ENCODE data around the gene EPGN.
A peak's percentile ranks its signal among the peaks of the same experiment; 100 is the strongest.
"Not testable (repeated sequence)": the region's sequence is repeated elsewhere in the genome, so short reads cannot be mapped to it uniquely, and the experiment has no call there.

The EPGN gene

DNA sequence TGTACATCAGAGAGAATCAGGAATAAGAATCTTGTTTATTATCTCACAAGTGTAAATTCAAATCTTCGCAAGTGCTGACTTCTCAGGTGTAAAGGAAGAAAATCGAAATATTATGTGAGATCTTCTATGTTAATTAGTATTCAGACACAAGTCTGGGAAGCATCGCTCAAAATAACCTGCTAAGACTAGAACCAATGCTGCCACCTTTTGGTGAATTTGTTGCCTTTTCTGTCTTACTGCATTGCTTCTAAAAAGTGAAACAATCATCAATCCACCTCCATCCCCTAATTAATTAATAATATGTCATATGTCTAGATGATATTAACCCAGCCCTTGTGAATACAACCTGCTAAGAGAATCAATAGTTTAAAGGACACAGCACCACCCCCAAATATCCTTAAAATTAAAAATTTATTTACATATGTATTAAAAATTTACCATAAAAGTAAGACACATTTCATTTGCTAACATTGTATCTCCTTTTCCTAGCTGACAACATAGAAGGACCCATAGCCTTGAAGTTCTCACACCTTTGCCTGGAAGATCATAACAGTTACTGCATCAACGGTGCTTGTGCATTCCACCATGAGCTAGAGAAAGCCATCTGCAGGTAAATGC is 3.5 kb downstream of the EPGN start:
- DNase-seq = no peak

DNA sequence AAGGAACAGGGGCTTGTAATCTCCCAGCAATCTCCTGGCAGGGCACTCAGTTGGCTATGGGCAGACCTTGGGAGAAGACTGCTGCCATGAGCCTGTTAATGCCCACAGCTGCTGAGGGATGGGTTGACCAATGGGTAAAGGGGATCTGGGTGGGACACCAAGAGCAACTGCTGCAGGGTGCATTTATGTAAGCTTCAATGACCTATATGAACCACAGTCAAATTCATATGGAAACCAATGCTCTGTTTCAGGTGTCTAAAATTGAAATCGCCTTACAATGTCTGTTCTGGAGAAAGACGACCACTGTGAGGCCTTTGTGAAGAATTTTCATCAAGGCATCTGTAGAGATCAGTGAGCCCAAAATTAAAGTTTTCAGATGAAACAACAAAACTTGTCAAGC is 6.1 kb downstream of the EPGN start:
- DNase-seq = no peak

GRCh38 chr4:74314944-74315343 is 6.7 kb downstream of the EPGN start:
- DNase-seq = no peak

DNA sequence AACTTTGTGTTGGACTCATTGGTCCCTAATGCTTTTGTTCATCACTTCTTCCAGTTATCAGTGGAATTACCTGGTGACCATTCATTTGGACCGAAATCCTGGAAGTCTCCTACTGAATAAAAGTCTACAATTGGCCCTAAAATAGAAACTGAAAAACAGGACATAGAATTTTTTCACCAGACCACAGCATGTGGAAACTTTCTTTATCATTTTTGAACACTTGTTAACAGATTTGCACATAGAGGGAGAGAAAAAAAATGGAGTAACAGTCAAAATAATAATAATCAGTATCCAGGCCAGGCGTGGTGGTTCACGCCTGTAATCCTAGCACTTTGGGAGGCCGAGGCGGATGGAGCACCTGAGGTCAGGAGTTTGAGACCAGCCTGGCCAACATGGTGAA is 7.1 kb downstream of the EPGN start:
- DNase-seq = no peak

DNA sequence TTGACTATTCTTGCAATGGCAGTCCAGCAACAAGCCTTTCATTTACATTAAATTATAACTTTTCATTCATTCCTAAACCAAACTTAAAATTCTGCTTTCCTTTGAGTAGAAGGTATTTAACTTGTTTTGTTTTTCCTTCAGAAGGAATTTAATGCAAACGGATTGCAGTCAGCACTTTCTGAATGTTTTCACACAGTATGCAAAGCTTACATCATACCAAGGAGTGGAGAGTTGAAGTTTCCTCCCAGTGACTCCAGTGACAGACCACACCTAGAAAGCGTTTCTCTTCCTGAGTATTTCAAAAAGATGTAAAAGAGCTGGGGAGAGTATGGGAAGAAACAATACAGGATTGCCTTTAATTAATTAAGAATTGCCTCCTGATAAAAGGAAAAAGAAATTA is 8.1 kb downstream of the EPGN start:
- DNase-seq = no peak

DNA sequence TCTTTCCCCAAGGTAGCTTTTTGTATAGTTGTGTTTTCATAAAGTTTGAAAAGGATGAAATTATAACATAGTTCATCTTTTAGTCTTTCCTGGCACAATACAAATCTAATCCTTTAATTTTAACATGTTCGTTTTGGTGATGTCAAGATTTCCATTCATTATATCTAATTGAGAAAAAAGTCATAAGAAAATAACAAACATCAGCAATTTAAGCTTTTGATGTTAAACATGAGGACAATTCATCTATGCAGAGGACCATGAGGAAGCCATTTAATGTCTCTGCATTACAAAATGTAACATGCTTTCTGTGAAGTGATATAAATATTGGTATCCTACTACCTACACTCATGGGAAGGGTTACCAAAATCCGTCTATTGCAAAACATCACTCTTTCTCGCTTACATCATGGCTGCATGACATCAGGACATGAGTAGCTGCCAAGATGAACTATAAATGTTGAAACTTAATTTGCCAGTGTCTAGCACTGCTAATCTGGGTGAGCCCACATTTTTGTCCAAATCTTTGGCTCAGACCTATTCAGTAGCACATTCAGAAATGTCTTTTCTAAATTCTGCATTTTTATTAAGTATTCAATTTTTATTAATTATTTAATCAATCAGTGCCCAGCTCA is 9.5 kb downstream of the EPGN start:
- DNase-seq = no peak

DNA sequence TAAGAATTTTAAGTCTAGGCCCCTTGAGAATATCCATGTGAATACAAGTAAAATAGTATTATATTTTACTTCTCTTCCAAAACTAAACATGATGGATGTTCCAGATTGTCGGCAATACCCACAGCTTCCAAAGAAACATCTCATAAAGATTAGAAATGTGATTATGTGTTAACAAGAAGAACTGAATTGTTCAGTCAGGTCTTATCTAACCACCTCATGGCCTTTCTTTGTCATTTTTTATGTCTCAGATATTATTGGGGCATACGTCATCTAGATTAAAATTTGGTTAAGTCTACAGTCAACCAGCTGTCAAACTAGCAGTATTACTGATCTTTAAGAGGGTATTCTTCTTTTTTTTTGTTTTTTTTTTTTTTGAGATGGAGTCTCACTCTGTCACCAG is 10.0 kb downstream of the EPGN start:
- DNase-seq = no peak

DNA sequence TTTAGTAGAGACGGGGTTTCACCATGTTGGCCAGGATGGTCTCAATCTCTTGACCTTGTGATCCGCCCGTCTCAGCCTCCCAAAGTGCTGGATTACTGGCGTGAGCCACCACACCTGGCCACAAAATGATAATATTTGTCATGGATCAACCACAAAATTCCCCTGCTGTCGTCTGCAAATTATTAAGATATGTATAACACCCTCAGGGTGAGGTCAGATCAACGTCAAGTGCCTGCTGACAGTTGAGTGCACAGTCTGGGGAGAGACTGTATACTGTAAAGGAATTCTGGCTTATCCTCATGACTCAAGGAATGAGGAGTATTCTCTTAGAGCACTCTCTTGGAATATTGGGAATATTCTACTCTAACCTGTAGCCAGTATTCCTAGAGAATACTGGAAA is 11.2 kb downstream of the EPGN start:
- no peak for DNase-seq

DNA sequence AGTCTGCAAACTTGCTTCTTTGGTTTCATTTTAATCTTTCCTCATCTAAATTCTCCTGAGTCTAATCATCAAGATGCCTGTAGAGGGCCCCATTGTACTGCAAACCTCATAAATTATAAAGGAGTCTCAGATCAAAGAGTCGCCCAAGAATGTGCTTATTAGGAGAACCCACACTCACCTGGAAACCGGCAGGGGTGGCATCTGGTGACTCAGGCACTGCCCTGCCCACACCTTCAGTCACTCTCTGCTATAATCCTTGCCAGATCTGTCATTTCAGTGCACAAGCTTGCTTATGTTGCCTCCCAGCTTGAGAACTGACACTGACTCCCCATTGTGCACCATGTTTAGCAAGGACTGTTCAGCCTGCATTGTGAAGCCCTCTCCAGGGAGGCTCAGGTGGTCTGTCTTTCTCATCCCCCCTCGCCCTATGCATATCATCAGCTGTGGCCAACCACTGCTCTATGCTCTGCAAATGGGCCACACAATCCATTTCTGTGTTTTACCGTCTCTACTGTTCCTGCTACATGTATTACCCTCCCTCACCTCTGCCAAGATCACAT is 12.4 kb downstream of the EPGN start:
- DNase-seq = peak; percentile 28

DNA sequence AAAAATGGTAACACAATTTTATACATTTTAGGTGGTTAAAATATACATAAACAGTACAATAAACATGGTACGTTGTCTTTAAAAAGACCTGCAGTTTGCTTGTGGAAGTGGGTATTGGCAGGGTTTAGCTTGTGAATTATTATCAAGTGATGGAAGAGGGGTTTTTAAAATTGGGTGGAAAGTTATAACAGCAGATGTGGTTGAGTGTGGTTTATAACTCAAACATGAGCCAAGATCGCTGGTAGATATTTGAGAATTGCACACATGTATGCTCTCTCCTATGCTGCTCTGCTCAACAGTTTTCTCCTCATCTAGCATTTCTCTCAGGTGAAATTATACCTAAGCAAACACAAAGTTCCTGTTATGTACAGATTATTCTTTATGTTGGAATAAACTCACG is 14.0 kb downstream of the EPGN start:
- DNase-seq = no peak

GRCh38 chr4:74323663-74324062 is 15.4 kb downstream of the EPGN start:
- DNase-seq = no peak

- DNase-seq = no peak
Observed at GRCh38 chr4:74324262-74324661, 16.0 kb downstream of the EPGN start.

DNA sequence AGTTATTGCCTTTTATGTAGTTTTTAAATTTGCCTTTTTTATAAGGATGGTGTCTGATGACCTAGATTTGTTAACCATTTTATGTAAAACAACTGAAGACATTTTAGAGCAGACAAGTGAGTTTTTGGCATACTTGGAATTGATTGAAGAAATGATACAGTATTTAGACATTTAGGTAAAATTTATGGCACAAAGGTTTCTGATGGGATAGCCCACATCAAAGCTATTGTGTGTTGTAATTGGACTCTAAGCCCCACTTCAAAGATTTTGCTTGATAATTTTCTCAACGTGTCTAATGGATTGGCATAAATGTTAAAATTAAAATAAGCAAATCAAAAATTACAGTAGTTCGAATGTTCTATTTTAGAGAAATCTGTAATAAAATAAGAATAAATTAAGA is 17.6 kb downstream of the EPGN start:
- DNase-seq = no peak

DNA sequence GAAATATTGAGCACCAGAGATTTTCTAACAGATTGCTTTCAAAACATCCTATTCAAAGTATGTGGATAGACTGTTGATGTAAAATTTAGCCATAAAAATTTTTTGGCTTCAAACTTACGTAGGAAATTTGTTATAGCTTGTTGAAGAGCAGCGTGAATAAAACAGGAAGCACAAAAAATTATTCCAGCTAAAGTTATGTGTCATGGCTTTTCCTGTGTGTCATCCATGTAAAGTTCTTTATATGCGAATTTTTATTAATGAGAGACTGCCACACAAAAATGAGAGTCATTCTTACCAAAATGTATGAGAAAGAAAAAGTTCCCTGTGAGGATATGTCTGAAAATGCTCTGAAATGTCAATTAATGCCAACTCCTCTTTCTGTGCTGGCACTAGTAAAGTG is 19.5 kb downstream of the EPGN start:
- DNase-seq = no peak

DNA sequence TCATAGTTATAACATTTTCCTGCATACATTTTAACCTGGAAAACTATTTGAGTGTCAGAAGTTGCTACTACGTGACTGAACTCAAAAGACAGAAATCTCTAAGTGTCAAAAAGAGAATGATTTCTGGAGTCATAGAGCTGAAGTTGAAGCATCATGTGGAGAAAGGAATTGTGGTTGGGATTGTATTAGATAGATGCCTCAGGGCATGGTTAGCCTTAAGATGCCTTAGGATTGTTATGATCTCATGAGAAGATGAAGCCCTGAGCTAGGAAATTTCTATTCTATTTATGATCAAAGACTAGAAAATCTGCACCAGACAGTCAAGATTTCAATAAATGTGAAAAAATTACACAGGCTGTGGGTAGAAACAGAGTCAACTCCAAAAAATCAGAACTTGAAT is 20.2 kb downstream of the EPGN start:
- no peak for DNase-seq

DNA sequence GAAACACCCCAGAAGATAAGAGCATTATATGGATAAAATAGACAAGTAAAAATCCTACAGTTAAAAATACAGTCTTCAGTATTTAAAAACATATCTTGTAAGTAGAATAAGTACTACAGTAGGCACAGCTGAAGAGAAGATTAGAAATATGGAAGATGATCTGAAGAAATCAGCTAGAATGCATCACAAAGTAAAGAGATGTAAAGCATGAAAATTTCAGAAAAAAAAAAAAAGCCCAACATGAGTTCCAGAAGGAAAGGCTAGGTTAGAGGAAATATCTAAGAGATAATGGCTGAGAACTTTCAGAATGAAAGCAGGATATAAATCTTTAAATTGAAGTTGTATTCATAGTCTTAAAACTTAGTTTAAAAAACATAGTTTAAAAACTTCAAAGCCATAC is 21.0 kb downstream of the EPGN start:
- no peak for DNase-seq

DNA sequence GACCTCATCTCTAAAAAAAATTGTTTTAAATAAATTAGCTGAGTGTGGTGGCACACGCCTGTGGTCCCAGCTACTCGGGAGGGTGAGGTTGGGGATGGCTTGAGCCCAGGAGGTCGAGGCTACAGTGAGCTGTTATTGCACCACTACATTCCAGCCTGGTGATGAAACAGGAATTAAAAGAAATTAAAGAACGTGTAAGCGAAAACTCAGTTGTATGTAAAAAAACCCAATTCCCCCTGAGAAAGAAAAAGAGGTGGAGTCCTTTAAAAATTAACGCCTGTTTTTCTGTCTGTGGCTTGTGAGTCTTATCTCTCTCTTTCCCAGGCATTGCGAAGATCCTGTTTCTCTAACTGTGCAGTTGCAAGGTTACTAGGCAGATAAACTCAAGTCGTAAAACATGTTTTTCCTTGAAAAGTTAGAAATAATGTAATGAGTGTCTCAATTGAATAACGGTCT is 22.1 kb downstream of the EPGN start:
- DNase-seq = no peak

DNA sequence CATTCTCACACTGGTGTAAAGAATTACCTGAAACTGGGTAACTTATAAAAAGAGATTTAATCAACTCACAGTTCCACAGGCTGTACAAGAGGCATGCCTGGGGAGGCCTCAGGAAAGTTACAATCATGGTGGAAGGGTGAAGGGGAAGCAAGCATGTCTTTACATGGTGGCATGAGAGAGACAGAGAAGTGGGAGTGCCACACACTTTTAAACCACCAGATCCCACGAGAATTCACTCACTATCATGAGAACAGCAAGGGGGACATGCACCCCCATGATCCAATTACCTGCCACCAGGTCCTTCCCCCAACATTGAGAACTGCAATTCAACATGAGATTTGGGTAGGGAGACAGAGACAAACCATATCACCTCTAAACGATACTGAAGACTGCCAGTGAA is 23.0 kb downstream of the EPGN start:
- no peak for DNase-seq

DNA sequence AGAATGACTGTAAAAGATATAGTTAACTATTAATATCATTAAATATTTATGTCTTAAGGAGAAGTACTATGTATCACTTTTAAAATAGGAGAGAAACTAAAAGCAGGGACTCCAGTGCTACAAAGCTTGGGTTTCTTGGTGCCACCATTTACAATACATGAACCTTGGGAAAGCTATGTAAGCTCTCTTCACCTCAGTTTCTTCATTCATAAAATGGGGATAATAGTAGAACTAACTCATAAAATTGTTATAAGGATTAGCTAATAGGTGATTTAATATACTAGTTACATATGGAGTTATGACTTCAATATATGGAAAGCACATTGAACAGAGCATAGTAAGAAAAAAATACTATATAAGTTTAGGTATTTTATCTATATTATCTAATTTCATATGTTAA is 23.7 kb downstream of the EPGN start:
- no peak for DNase-seq

- DNase-seq = no peak
Observed at GRCh38 chr4:74334636-74335035, 26.4 kb downstream of the EPGN start.

DNA sequence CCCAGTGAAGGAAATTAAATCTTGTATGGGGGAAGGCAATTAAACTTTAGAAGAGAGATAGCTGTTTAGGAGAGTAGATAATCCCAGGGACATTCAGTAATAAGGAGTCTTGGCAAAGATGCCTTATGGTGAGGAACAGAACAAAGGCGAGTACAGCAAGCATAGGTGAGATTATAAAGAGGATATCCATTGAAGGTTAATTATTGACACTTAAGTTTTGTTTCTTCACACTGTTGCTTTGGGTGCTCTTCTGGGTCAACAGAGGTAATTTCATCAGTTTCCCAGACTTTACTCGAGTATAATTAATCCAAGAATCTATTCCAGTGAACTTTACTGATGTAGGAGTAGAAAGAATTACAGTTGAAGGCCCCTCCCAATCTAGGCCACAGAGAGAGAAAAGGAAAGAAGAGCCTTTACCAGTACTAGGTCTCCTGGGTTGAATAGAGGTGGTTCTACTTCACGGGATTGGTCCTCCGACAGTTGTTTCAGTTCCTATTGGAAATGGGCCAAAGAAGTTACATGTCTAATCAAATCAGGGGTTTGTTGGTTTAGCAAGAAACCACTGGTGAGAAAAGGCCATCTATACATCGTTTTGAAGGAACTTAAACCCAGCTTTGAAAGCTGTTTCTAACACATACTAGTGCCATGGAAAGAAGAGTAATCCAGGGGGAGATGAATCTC is 27.2 kb downstream of the EPGN start:
- DNase-seq = no peak

DNA sequence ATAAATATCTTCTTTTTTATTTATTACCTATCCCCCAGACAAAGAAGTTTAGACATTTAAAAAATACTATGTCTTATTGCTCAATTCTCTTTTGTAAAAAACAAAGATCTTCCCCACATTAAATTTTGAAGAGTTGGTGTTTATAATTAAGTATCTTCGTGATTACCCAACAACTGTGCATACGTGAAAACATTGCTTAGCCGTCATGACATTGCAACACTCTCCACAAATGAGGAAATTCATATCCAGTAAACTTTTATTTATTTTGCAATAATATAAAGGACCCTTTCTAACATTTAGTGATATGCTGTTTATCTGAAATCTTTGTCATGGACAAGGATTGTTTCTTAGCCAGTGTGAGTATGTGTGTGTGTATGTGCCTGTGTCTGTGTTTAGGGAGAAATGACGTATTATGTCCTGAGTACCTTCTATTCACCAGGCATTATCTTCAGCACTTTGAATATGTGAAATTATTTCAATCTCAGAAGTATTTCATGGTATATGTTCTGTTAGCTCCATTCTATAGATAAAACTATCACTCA is 30.6 kb downstream of the EPGN start:
- no peak for DNase-seq

DNA sequence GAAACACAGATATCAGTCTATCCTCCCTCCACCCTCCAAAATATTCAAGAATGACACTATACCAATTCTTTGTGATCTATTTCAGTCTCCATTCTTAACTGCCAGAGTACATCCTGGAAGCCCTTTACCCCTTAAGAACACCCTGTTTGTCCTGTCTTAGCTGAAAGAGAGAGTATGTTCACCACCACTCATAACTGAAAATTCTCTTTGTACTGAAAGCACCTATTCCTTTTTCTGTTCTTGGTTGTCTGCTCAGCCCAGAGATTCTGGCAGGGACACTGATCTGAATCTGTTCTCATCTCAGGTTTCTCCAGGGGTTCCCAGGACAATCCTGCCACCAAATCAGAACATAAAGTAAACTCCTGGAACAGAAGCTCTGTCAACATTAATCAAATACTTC is 31.2 kb downstream of the EPGN start:
- no peak for DNase-seq

DNA sequence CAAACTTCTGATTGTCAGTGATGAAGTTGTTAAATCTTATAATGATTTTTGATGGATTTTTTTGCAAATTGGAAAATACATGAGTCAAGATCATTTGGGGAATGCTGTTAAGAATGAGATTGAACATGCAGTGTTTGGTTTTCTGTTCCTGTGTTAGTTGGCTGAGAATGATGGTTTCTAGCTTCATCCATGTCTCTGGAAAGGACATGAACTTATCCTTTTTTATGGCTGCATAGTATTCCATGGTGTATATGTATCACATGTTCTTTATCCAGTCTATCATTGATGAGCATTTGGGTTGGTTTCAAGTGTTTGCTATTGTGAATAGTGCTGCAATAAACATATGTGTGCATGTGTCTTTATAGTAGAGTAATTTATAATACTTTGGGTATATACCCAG is 32.2 kb downstream of the EPGN start:
- not testable (repeated sequence) for DNase-seq
